Measurements from ENCODE around the gene MRE11.

Gene MRE11

DNA sequence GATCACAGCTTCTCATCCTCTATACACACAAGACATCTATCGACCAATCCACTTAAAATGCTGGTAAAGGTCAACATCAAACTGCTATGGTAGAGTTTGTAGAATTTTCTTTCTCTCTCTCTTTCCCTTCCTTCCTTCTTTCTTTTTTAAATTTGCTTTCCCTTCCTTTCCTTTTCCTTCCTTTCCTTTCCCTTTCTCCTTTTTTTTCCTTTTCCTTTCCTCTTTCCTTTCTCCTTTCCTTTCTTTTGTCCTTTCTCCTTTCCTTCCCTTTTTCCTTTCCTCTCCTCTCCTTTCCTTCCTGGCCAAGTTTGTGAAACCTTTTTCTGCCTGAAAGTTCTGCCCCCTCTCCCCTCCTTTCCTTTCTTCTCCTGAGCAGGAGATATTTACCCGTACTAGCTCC lies 21.8 kb upstream of the MRE11 start:
- H3F3A ChIP-seq (ENCODE audit: control insufficient read depth, insufficient read depth) = peaks cover 2% of the 10 kb centered on the region; the same call in 1 of the 2 replicates
- H4K20me1 ChIP-seq (ENCODE audit: control insufficient read depth, insufficient read depth, low read depth, low read length) = no peaks in the 10 kb centered on the region
- TF ChIP-seq, protein P1, sequence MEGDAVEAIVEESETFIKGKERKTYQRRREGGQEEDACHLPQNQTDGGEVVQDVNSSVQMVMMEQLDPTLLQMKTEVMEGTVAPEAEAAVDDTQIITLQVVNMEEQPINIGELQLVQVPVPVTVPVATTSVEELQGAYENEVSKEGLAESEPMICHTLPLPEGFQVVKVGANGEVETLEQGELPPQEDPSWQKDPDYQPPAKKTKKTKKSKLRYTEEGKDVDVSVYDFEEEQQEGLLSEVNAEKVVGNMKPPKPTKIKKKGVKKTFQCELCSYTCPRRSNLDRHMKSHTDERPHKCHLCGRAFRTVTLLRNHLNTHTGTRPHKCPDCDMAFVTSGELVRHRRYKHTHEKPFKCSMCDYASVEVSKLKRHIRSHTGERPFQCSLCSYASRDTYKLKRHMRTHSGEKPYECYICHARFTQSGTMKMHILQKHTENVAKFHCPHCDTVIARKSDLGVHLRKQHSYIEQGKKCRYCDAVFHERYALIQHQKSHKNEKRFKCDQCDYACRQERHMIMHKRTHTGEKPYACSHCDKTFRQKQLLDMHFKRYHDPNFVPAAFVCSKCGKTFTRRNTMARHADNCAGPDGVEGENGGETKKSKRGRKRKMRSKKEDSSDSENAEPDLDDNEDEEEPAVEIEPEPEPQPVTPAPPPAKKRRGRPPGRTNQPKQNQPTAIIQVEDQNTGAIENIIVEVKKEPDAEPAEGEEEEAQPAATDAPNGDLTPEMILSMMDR (IDR thresholded peaks at IDR 0.05; ENCODE audit: low read depth, low read length, poor library complexity, severe bottlenecking) = no peak
- no peak for TF ChIP-seq EZH2phosphoT487 (IDR thresholded peaks at IDR 0.05; ENCODE audit: borderline replicate concordance, low read length)

DNA sequence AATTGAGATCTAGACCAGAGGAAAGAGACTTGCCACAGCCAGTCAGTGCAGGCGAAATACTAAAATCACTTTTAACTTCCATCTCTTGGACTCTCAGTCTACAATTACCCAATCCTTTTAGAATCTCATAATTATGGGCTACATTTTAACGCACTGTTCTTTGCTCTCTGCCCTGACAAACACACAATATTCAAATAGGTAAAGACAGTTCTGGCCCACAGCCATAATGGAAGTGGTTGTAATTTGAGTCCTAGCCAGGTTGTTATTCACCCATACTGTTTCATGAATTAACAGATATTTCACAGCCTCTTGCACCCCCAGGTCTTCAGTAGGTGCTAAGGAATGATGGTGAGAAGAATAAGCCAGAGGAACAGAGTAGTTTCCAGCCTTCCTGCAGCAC lies 19.4 kb upstream of the MRE11 start:
- no peaks in the 10 kb centered on the region for H3K79me2 ChIP-seq (ENCODE audit: control insufficient read depth, low read length)
- H3K4me2 ChIP-seq (ENCODE audit: low read length) = peak overlapping the region; percentile 62
- no peaks in the 10 kb centered on the region for H3K9me2 ChIP-seq (replicated peaks; ENCODE audit: control insufficient read depth, low read length)
- H3K27ac ChIP-seq (ENCODE audit: low read depth, low read length) = no peak overlapping the region
- no peaks in the 10 kb centered on the region for H3K9me3 ChIP-seq (ENCODE audit: control insufficient read depth, insufficient read depth, low read length)
- no peaks in the 10 kb centered on the region for H3K36me3 ChIP-seq (ENCODE audit: control insufficient read depth, low read length)
- H4K20me1 ChIP-seq (ENCODE audit: control insufficient read depth, insufficient read depth, low read depth, low read length) = no peaks in the 10 kb centered on the region
- H3K4me1 ChIP-seq (ENCODE audit: control insufficient read depth, low read length) = peaks cover 13% of the 10 kb centered on the region
- peaks cover 20% of the 10 kb centered on the region for H3K27me3 ChIP-seq (ENCODE audit: control insufficient read depth, low read length)
- TF ChIP-seq, protein P1 (IDR thresholded peaks at IDR 0.05; ENCODE audit: low read depth, low read length, poor library complexity, severe bottlenecking) = no peak
- no peak for TF ChIP-seq EZH2phosphoT487 (IDR thresholded peaks at IDR 0.05; ENCODE audit: borderline replicate concordance, low read length)
- H3K4me3 ChIP-seq (ENCODE audit: low read length) = peak overlapping the region; percentile 22
- peaks cover 2% of the 10 kb centered on the region; the same call in 1 of the 2 replicates for H3F3A ChIP-seq (ENCODE audit: control insufficient read depth, insufficient read depth)

More for the DNA sequence above, 21.8 kb upstream of the MRE11 start:
- Histone ChIP-seq H3K9me2 (replicated peaks; ENCODE audit: control insufficient read depth, low read length) (no peaks in the 10 kb centered on the region), H3K27me3 (ENCODE audit: control insufficient read depth, low read length) (peaks cover 20% of the 10 kb centered on the region), H3K4me1 (ENCODE audit: control insufficient read depth, low read length) (peaks cover 13% of the 10 kb centered on the region), H3K79me2 (ENCODE audit: control insufficient read depth, low read length) (no peaks in the 10 kb centered on the region), H3K4me2 (ENCODE audit: low read length) (no peak overlapping the region), H3K9me3 (ENCODE audit: control insufficient read depth, insufficient read depth, low read length) (no peaks in the 10 kb centered on the region), H3K4me3 (ENCODE audit: low read length) (no peak overlapping the region), H3K27ac (ENCODE audit: low read depth, low read length) (no peak overlapping the region), H3K36me3 (ENCODE audit: control insufficient read depth, low read length) (no peaks in the 10 kb centered on the region)

DNA sequence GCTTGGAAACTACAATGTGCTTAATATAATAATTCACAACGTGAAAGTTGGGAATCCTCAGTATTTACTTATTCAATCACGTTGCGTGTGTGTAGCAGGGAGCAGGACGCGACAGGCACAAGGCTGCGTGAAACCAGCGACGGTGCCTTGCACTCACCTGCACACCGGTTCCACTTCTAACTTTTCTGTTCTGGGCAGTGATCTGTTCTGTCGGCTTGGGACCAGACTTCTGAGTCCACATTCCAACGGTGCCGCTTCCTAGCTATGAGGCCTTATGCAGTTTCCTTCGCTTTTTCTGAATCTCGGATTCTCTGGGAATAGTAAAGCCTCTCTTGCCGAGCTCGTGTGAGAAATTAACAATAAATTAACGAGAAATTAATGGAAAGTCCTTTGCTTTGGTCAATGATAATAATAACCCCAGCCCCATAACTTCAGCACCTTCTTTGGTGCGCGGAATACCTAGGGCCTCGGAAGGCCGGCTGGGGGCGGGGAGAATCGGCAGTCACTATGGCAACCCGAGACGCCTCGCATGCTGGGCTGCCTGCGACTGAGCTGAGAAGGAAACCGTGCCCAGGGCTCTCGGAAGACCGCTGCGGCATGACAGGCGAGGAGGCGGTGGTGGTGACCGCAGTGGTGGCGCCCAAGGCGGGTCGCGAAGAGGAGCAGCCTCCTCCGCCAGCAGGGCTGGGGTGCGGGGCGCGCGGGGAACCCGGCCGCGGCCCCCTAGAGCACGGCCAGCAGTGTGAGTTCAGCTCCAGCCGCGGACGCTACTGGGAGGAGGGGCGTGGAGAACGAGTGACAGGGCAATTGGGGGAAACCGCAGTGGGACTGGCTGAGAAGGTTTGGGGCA lies 18.5 kb upstream of the MRE11 start, which contains the start of gene C11orf97:
Gene C11orf97 (plus strand): TSS at position 530 of the 850 bp plus-strand sequence. CDS start 68 bp downstream, at position 598.
- H3K79me2 ChIP-seq (ENCODE audit: control insufficient read depth, low read length) = no peaks in the 10 kb centered on the region
- no peaks in the 10 kb centered on the region for H4K20me1 ChIP-seq (ENCODE audit: control insufficient read depth, insufficient read depth, low read depth, low read length)
- H3K9me3 ChIP-seq (ENCODE audit: control insufficient read depth, insufficient read depth, low read length) = no peaks in the 10 kb centered on the region
- H3K4me3 ChIP-seq (ENCODE audit: low read length) = peak within 1 kb of the TSS; percentile 54
- H3K4me1 ChIP-seq (ENCODE audit: control insufficient read depth, low read length) = peaks cover 13% of the 10 kb centered on the region
- H3K27me3 ChIP-seq (ENCODE audit: control insufficient read depth, low read length) = peaks cover 20% of the 10 kb centered on the region
- H3K9me2 ChIP-seq (replicated peaks; ENCODE audit: control insufficient read depth, low read length) = no peaks in the 10 kb centered on the region
- H3F3A ChIP-seq (ENCODE audit: control insufficient read depth, insufficient read depth) = peaks cover 2% of the 10 kb centered on the region; the same call in 1 of the 2 replicates
- H3K27ac ChIP-seq (ENCODE audit: low read depth, low read length) = no peak within 1 kb of the TSS
- no peaks in the 10 kb centered on the region for H3K36me3 ChIP-seq (ENCODE audit: control insufficient read depth, low read length)
- H3K4me2 ChIP-seq (ENCODE audit: low read length) = peak within 1 kb of the TSS; percentile 62
- TF ChIP-seq, protein P1 (IDR thresholded peaks at IDR 0.05; ENCODE audit: low read depth, low read length, poor library complexity, severe bottlenecking) = no peak
- no peak for TF ChIP-seq EZH2phosphoT487 (IDR thresholded peaks at IDR 0.05; ENCODE audit: borderline replicate concordance, low read length)
